H1 (cell line): ENCODE results near the gene SYNDIG1. TPM values are rescaled to one million over a fixed set of nuclear protein-coding genes. Genes with fewer than 3 reads are reported as not detected.

Experiments
- CTCF ChIA-PET: fragments of 300-600 bp; sonication (Branson Sonifier 250); formaldehyde crosslinking; loops from one replicate; lab custom pipeline; 2021; ENCODE audit not compliant: partially characterized antibody; lab: Charles Lee
- POLR2A ChIA-PET: fragments of 300-600 bp; sonication (Branson Sonifier 250); formaldehyde crosslinking; loops from one replicate; lab custom pipeline; 2021; ENCODE audit warnings: inconsistent platforms; ENCODE audit not compliant: partially characterized antibody; lab: Charles Lee
- DNase-seq, 2 experiments: peaks; one replicate each; pipeline versions ENCODE4 v3.0.0 to v3.0.0-alpha.2; 2010 to 2022; ENCODE audit warnings: low spot score in 2 of 2, low read depth in 1 of 2, mixed read lengths in 1 of 2
- FAIRE-seq: peaks from 2 replicates; lab custom pipeline; 2011; peaks lifted over from hg19 to GRCh38; lab: Jason Lieb, UNC
- H2AFZ ChIP-seq: 2 replicates; pipeline ENCODE4 v1.8.1; 2012; ENCODE audit warnings: low read length, inconsistent platforms
- H2AK5ac ChIP-seq: 2 replicates; pipeline ENCODE4 v1.6.1; 2013; ENCODE audit warnings: low read depth, low read length
- H2BK120ac ChIP-seq: replicated peaks from 2 replicates; pipeline ENCODE3; 2013; ENCODE audit warnings: low read depth, low read length, inconsistent platforms
- H2BK12ac ChIP-seq: 2 replicates; pipeline ENCODE4 v1.6.1; 2013; ENCODE audit warnings: low read depth, low read length
- H2BK15ac ChIP-seq: 2 replicates; pipeline ENCODE4 v1.6.1; 2013; ENCODE audit warnings: low read length
- H2BK20ac ChIP-seq: 2 replicates; pipeline ENCODE4 v1.6.1; 2013; ENCODE audit warnings: low read length
- H2BK5ac ChIP-seq: 2 replicates; pipeline ENCODE4 v1.6.1; 2013; ENCODE audit warnings: low read depth, low read length
- H3K14ac ChIP-seq: 2 replicates; pipeline ENCODE4 v1.6.1; 2013; ENCODE audit warnings: inconsistent platforms; ENCODE audit not compliant: insufficient read length
- H3K18ac ChIP-seq: 2 replicates; pipeline ENCODE4 v1.6.1; 2013; ENCODE audit warnings: low read length; ENCODE audit errors: extremely low read depth
- H3K23ac ChIP-seq: 2 replicates; pipeline ENCODE4 v1.6.1; 2013; ENCODE audit warnings: inconsistent platforms; ENCODE audit not compliant: insufficient read length
- H3K23me2 ChIP-seq: 2 replicates; pipeline ENCODE4 v1.6.1; 2013; ENCODE audit warnings: low read depth, low read length
- H3K27ac ChIP-seq: 2 replicates; pipeline ENCODE4 v1.6.1; 2011; ENCODE audit warnings: low read depth, low read length, inconsistent platforms
- H3K27me3 ChIP-seq, 4 experiments: replicated peaks in 1 of 4; 1 replicate in 1 of 4; 2 replicates in 3 of 4; pipeline versions ENCODE4 v1.6.1 to v1.8.1; 2011 to 2013; ENCODE audit warnings: low read length in 3 of 4, mild to moderate bottlenecking in 3 of 4, inconsistent platforms in 2 of 4, mixed read lengths in 2 of 4, moderate library complexity in 1 of 4; ENCODE audit not compliant: control insufficient read depth in 3 of 4, insufficient read depth in 3 of 4; ENCODE audit errors: extremely low read depth in 1 of 4
- H3K36me3 ChIP-seq, 4 experiments: 2 replicates each; pipeline versions ENCODE4 v1.6.1 to v1.8.1; 2011 to 2013; ENCODE audit warnings: mild to moderate bottlenecking in 4 of 4, low read length in 3 of 4, moderate library complexity in 2 of 4, control low read depth in 1 of 4, inconsistent platforms in 1 of 4; ENCODE audit not compliant: insufficient read depth in 4 of 4, control insufficient read depth in 2 of 4
- H3K4ac ChIP-seq: replicated peaks from 2 replicates; pipeline ENCODE3; 2013; ENCODE audit warnings: low read length, low read depth, mixed read lengths, inconsistent platforms; ENCODE audit not compliant: insufficient read length
- H3K4me1 ChIP-seq, 4 experiments: replicated peaks in 1 of 4; 1 replicate in 1 of 4; 2 replicates in 3 of 4; pipeline versions ENCODE4 v1.6.1 to v1.8.1; 2011 to 2013; ENCODE audit warnings: low read length in 3 of 4, inconsistent platforms in 2 of 4, mixed read lengths in 1 of 4; ENCODE audit not compliant: insufficient read depth in 4 of 4, control insufficient read depth in 3 of 4
- H3K4me2 ChIP-seq, 2 experiments: 2 replicates each; pipeline versions ENCODE4 v1.6.1 to v1.8.1; 2011 to 2013; ENCODE audit warnings: low read depth in 2 of 2, low read length in 2 of 2, control low read depth in 1 of 2, inconsistent platforms in 1 of 2, mild to moderate bottlenecking in 1 of 2; ENCODE audit not compliant: insufficient read depth in 1 of 2
- H3K4me3 ChIP-seq, 4 experiments: fragments of 200-600, 300-600 bp in 1 of 4; sonication (generic), shearing (Covaris generic), sonication (Bioruptor Twin) in 1 of 4; 2 replicates each; pipeline versions ENCODE4 v1.5.1 to v1.8.1; 2011 to 2016; ENCODE audit warnings: low read length in 4 of 4, low read depth in 3 of 4, control low read depth in 2 of 4, inconsistent platforms in 2 of 4, mild to moderate bottlenecking in 2 of 4, mixed read lengths in 1 of 4, moderate library complexity in 1 of 4; ENCODE audit not compliant: insufficient read depth in 2 of 4; ENCODE audit errors: extremely low read depth in 1 of 4
- H3K56ac ChIP-seq: replicated peaks from 2 replicates; pipeline ENCODE3; 2013; ENCODE audit warnings: low read depth, mild to moderate bottlenecking, mixed read lengths, low read length, inconsistent platforms; ENCODE audit not compliant: insufficient read length
- H3K79me1 ChIP-seq: 2 replicates; pipeline ENCODE4 v1.6.1; 2013; ENCODE audit warnings: low read depth, low read length, control low read depth
- H3K79me2 ChIP-seq, 2 experiments: 2 replicates each; pipeline versions ENCODE4 v1.6.1 to v1.8.1; 2012 to 2013; ENCODE audit warnings: low read length in 2 of 2, mild to moderate bottlenecking in 2 of 2, inconsistent platforms in 1 of 2; ENCODE audit not compliant: insufficient read depth in 2 of 2, control insufficient read depth in 1 of 2
- H3K9ac ChIP-seq, 4 experiments: replicated peaks in 1 of 4; 1 replicate in 1 of 4; 2 replicates in 3 of 4; pipeline versions ENCODE4 v1.6.1 to v1.8.1; 2011 to 2013; ENCODE audit warnings: low read depth in 3 of 4, low read length in 3 of 4, control low read depth in 2 of 4, mild to moderate bottlenecking in 2 of 4, moderate library complexity in 2 of 4, inconsistent platforms in 1 of 4; ENCODE audit errors: extremely low read depth in 1 of 4
- H3K9me3 ChIP-seq, 2 experiments: 2 replicates each; pipeline versions ENCODE4 v1.6.1 to v1.8.1; 2012 to 2013; ENCODE audit warnings: mild to moderate bottlenecking in 2 of 2, moderate library complexity in 2 of 2, control low read depth in 1 of 2, inconsistent platforms in 1 of 2, low read depth in 1 of 2, low read length in 1 of 2, mixed read lengths in 1 of 2; ENCODE audit not compliant: insufficient read depth in 2 of 2
- H4K20me1 ChIP-seq, 2 experiments: replicated peaks in 1 of 2; 2 replicates each; pipeline versions ENCODE3 to v1.8.1; 2011 to 2013; ENCODE audit warnings: inconsistent platforms in 2 of 2, low read length in 2 of 2, mild to moderate bottlenecking in 1 of 2; ENCODE audit not compliant: insufficient read depth in 2 of 2, control insufficient read depth in 1 of 2
- H4K5ac ChIP-seq: 2 replicates; pipeline ENCODE4 v1.6.1; 2013; ENCODE audit warnings: low read length, low read depth, mixed read lengths, inconsistent platforms; ENCODE audit not compliant: insufficient read length
- H4K8ac ChIP-seq: 2 replicates; pipeline ENCODE4 v1.8.0; 2013; ENCODE audit warnings: mild to moderate bottlenecking, moderate library complexity, low read length, inconsistent platforms; ENCODE audit not compliant: insufficient read depth; ENCODE audit errors: extremely low read depth
- H4K91ac ChIP-seq: replicated peaks from 2 replicates; pipeline ENCODE3; 2013; ENCODE audit warnings: low read length, mixed read lengths, inconsistent platforms; ENCODE audit not compliant: insufficient read length
- BACH1 ChIP-seq: IDR thresholded peaks from 2 replicates; pipeline ENCODE4 v1.6.1; 2012; ENCODE audit warnings: low read length, improper control_type of control experiment
- RNF2 ChIP-seq: fragments of 200-900, 300-1000 bp; sonication (generic); IDR thresholded peaks from 2 replicates; pipeline ENCODE4 v1.7.1; 2016; ENCODE audit warnings: borderline replicate concordance, low read depth, mild to moderate bottlenecking, antibody characterized with exemption, low read length; ENCODE audit not compliant: poor library complexity, severe bottlenecking; ENCODE audit errors: missing control alignments
- WGBS, 2 experiments: shearing (Covaris generic) in 1 of 2; methylation state at CpG; one replicate each; pipeline versions ENCODE4 v1.1.6 to v1.1.7; 2013 to 2015; ENCODE audit warnings: low lambda C conversion rate in 2 of 2, mixed read lengths in 2 of 2, inconsistent platforms in 1 of 2, low coverage in 1 of 2, missing lambda C conversion rate in 1 of 2; ENCODE audit not compliant: insufficient replicate concordance in 2 of 2, insufficient coverage in 1 of 2, insufficient read length in 1 of 2; ENCODE audit errors: extremely low coverage in 1 of 2, missing lambda C conversion rate in 1 of 2; 5-methylcytosine and 5-hydroxymethylcytosine counted together
- polyA plus RNA-seq, 7 experiments: library from polyadenylated mRNA; depleted of rRNA in 3 of 7; stranded (reverse) in 5 of 7; unstranded in 2 of 7; fragments of >200 nt in 5 of 7; fragments of 200-250 nt in 2 of 7; gene quantifications; 1 replicate in 5 of 7; 2 replicates in 1 of 7; 4 replicates in 1 of 7; pipeline versions ENCODE4 v1.2.1 to v1.2.3, GENCODE V29; 2011 to 2013; ENCODE audit warnings: missing spikeins in 2 of 7, mixed read lengths in 2 of 7
- total RNA-seq: library from RNA; stranded (reverse); fragmentation: NEBNext Ultra II Directional; extraction: Animal tissue kit (Norgen Biotek cat#: 25700); gene quantifications from 2 replicates; pipeline ENCODE4 v1.2.1, GENCODE V29; 2021

SYNDIG1 gene
- total and polyA plus RNA-seq, 2 of the 8 experiments (the other 6 are each of a cell fraction or from before 2014, with no cell fraction given) = 6.5 to 7.8 TPM

- peaks cover 0 to 13% (median 1%) of the 10 kb centered on the region in 4 experiments; a peak in 3 of 7 replicates for H3K27me3 ChIP-seq
- TF ChIP-seq RNF2 (no peak), BACH1 (no peak)
Observed at GRCh38 chr20:24461848-24462247, 7.6 kb upstream of the SYNDIG1 start.

More at GRCh38 chr20:24461848-24462247, 7.6 kb upstream of the SYNDIG1 start:
- Histone ChIP-seq H2BK5ac (peak overlapping the region; percentile 7; the same call in 1 of the 2 replicates), H3K79me2 (no peaks in the 10 kb centered on the region), H3K23ac (no peak overlapping the region), H2BK15ac (no peak overlapping the region), H3K27ac (0 out of 2 replicates have a peak overlapping the region, but pooled peaks have one; percentile 33), H3K4me3 (peak overlapping the region in 1 of 4 experiments; percentile 2; a peak in 2 of 8 replicates), H4K5ac (no peak overlapping the region), H2BK20ac (peak overlapping the region; percentile 62), H4K20me1 (no peaks in the 10 kb centered on the region), H3K9ac (no peak overlapping the region), H3K79me1 (no peaks in the 10 kb centered on the region), H3K4ac (peak overlapping the region; percentile 47), H3K18ac (no peak overlapping the region), H3K4me1 (peaks cover 14 to 26% (median 15%) of the 10 kb centered on the region in 4 experiments), H2BK120ac (peak overlapping the region; percentile 76), H3K14ac (no peak overlapping the region), H3K36me3 (no peaks in the 10 kb centered on the region), H3K23me2 (no peaks in the 10 kb centered on the region), H3K9me3 (no peaks in the 10 kb centered on the region), H4K91ac (peak overlapping the region; percentile 71), H3K56ac (no peak overlapping the region), H3K4me2 (peak overlapping the region; percentile 36 to 48; a peak in 3 of 4 replicates), H2BK12ac (peak overlapping the region; percentile 7; the same call in 1 of the 2 replicates), H4K8ac (no peak overlapping the region), H2AK5ac (0 out of 2 replicates have a peak overlapping the region, but pooled peaks have one; percentile 1), H2AFZ (no peak overlapping the region)
- FAIRE-seq = no peak
- 83% methylated on average over 3 of the region's 3 CpGs; no CpG with 5 or more reads in 1 of the 2 experiments for WGBS, 2 experiments
- ChIA-PET POLR2A (interaction anchor here (1.0 kb wide), 1 partner anchor 8 kb away, joined by 4 read pairs; the partner anchor contains the start of gene SYNDIG1), CTCF (interaction anchor here (0.6 to 1.3 kb wide), 3 partner anchors 65 to 253 kb away, joined by 3 to 4 read pairs (median 3); no protein-coding TSS in a partner anchor)
- no peak for DNase-seq
